Daoy (cell line): ENCODE measurements around the gene GTF2B. TPM values are rescaled to one million over a fixed set of nuclear protein-coding genes. Genes with fewer than 3 reads are reported as not detected.

Experiments
- total RNA-seq: library from RNA; depleted of rRNA; stranded (reverse); fragments of >200 nt; shearing (Covaris generic); gene quantifications from 2 replicates; pipeline ENCODE4 v1.2.3, GENCODE V29; 2014; rRNA removed

The GTF2B gene
- total RNA-seq, 1 experiment from 2014 or later, result 109 TPM

Other genes starting within 250 kb of the GTF2B start
- 31.7 and 35.7 TPM in 2 replicates for gene PKN2, start 207.3 kb downstream of the GTF2B start, total RNA-seq
- gene KYAT3, start 101.1 kb upstream of the GTF2B start, total RNA-seq, result 30.7 and 34.9 TPM in 2 replicates
- gene RBMXL1, start 101.1 kb upstream of the GTF2B start, total RNA-seq, result 14.1 and 16.5 TPM in 2 replicates
- 42.0 and 65.3 TPM in 2 replicates for gene GBP3, start 131.3 kb upstream of the GTF2B start, total RNA-seq
- 101 and 111 TPM in 2 replicates for gene GBP1, start 173.6 kb upstream of the GTF2B start, total RNA-seq
- 19.1 and 24.8 TPM in 2 replicates for gene GBP2, start 234.5 kb upstream of the GTF2B start, total RNA-seq